Daoy (cell line): Measurements from ENCODE around the gene SBF2. TPM values are rescaled to one million over a fixed set of nuclear protein-coding genes. Genes with fewer than 3 reads are reported as not detected.
A peak's percentile ranks its signal among the peaks of the same experiment; 100 is the strongest.
"Not testable (repeated sequence)": the region's sequence is repeated elsewhere in the genome, so short reads cannot be mapped to it uniquely, and the experiment has no call there.

ENCODE experiments used
- DNase-seq: peaks from one replicate; pipeline ENCODE4 v3.0.0-alpha.2; 2015; ENCODE audit warnings: low read depth
- total RNA-seq: library from RNA; depleted of rRNA; stranded (reverse); fragments of >200 nt; shearing (Covaris generic); gene quantifications from 2 replicates; pipeline ENCODE4 v1.2.3, GENCODE V29; 2014

The SBF2 gene
- total RNA-seq, 1 experiment from 2014 or later: 23.4 TPM

DNA sequence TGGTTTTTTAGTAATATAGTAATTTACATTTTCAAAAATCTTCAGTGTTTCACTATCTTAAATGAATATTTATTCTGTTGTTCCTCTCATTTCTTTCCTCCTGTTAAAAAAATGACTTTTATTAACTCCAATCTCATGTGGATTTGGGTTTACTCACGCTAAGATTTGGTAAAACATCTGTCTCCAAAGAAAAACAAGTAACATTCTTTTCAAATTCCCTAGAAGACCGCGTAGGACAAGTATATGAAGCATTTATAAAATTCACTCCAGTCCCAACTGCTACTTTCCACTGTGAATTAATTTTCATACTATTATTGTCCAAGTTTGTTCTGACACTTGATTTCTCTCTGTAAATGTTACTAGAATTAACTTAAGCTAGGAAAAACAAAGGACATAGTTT is 26.2 kb downstream of the SBF2 start:
- DNase-seq: no peak

DNA sequence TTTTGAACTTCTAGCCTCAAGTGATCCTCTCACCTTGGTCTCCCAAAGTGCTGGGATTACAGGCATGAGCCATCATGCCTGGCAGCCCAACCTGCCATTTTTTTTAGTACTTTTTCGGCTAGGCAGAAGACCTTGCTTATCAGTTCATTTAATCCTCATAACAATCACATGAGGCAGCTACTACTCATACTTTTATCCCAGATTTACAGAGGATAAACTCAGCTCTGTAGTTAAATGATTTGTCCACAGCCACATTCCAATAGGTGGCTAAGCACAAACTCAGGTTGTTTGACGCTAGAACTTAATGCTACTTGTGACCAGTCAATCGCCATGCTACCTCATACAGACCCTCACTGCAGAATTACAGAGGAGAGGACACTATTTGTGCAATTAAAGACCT is 28.1 kb downstream of the SBF2 start:
- no peak for DNase-seq

DNA sequence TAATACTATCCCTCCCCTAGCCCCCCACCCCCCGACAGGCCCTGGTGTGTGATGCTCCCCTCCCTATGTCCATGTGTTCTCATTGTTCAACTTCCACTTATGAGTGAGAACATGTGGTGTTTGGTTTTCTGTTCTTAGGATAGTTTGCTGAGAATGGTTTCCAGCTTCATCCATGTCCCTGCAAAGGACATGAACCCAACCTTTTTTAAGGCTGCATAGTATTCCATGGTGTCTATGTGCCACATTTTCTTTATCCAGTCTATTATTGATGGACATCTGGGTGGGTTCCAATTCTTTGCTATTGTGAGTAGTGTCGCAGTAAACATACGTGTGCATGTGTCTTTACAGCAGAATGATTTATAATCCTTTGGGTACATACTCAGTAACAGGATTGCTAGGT is 29.3 kb downstream of the SBF2 start:
- DNase-seq: not testable (repeated sequence)

DNA sequence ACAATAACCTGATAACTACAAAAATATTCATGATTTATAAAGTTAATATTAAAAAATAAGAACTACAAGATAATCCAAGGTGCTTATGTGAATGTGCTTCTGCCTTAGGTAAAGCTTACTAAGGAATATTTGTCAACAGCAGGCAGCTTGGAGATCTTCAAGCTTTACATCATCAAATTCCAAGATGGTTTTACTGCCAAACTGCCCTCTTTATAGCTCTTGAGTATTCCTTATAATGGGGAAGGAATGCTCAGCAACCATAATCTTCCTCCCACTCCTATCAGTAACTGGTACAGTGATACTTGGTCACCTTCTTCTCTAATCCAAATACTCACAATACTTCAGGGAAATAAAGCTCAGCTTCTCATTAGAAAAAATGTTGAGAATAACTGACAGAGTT is 30.1 kb downstream of the SBF2 start:
- peak; percentile 9 for DNase-seq

DNA sequence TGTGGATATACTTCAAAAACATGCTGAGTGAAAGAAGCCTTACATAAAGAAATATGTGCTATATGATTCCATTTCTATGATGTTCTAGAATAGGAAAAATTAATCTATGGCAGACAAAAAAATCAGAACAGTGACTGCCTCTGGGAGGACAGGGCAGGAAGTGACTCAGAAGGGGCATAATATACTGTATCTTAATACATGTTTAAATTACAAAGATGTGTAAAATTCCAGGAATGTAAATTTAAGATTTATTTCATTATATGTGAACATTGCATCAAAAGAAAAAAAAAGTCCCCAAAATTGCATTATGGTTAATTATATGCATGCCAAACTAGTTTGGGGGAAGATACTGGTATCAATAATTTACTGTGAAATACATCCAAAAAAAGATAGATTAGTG is 32.2 kb downstream of the SBF2 start:
- no peak for DNase-seq

GRCh38 chr11:10257478-10257877 is 36.5 kb downstream of the SBF2 start:
- DNase-seq: no peak

DNA sequence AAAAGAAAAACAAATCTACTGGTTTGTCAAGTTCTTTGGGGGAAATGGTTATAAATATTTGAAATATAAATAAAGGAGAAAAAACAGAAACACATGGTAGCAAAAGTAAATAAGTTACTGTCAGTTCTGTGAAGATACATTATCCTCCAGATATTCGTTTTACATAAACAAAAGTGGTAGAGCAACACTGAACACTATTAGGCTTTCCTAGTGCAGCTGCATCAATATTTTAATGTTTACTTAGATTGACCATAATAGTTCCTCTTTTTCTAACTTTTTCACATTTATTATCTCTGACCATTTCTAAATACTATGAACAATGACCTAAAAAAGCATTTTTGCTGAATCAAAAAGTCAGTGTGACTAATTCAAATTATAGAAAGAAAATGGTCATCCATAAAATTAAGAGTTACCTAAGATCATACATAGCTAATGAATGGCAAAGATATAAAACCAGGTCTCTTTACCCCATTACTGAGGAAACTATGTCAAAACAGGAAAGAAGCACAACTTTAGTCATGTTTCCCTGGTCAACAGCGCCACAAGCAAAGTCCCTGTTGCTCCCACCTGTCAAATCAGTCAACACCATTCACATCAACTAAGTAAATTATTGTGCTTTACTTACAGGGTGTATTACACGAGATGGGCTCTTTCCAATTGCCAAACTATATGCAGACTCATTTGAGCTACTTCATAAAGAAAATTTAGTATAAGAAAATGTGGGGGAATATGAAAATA is 38.5 kb downstream of the SBF2 start:
- DNase-seq: no peak

DNA sequence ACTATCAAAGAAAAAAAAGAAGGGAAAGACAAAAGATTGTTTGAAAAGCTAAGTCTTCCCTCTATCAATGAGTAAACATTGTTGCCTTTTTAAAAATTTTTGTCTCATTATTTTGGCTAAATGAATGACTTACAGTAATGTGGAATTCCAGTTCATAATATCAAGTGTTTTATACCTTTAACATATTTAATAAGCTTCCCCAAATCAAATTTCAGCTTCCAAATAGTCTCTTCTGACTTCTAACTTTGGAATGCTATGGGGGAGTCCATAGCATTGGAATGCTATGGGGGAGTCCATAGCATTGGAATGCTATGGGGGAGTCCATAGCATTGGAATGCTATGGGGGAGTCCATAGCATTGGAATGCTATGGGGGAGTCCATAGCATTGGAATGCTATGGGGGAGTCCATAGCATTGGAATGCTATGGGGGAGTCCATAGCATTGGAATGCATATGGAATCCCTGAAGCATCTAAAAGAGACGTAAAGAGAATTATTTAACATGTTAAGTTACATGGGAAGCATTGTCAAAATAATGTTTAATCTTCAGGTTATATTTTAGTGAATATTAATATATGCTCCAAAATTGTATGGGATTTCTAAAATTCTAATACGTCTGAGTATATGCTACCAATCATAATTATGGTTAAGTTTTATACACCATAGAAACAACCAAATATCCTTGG is 44.4 kb downstream of the SBF2 start:
- not testable (repeated sequence) for DNase-seq

GRCh38 chr11:10247011-10247410 is 47.0 kb downstream of the SBF2 start:
- no peak for DNase-seq

- DNase-seq: no peak
Observed at GRCh38 chr11:10243896-10244575, 50.0 kb downstream of the SBF2 start.

DNA sequence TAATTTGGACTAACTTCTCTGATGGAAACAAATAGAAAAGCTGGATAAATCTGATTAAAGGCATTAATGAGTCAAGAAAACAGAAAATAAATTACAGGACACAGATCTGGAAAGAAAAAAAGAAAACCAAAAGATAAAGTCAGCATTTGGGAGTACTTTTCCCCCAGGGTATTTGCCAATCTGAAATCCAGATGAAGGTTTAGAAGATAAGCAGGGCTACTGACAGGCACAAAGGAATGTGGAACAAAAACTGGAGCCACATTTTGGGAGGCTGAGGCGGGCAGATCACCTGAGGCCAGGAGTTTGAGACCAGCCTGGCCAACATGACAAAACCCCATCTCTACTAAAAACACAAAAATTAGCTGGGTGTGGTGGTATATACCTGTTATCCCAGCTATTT is 57.2 kb downstream of the SBF2 start:
- no peak for DNase-seq

GRCh38 chr11:10233581-10233980 is 60.4 kb downstream of the SBF2 start:
- peak; percentile 26 for DNase-seq

DNA sequence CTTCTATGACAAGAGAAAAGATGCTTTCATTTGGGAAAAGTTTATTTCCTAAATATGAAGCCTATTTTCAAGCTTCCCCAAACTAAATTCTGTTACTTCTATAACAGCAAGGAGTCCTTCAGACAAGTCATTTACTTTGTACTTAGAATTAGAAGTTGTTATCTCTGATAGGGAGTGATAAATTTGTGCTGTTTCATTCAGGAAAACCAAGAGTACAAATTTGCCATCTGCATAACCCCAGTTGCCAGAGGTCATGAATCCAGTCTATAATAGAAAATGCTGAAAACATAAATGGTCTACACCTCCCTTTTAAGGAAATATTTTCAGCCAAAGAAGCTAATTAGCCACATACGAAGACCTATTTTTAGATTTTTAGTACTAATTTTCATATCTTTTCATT is 61.3 kb downstream of the SBF2 start:
- DNase-seq: no peak

GRCh38 chr11:10231803-10232202 is 62.2 kb downstream of the SBF2 start:
- DNase-seq: not testable (repeated sequence)

- no peak for DNase-seq
Observed at GRCh38 chr11:10225553-10225952, 68.5 kb downstream of the SBF2 start.

DNA sequence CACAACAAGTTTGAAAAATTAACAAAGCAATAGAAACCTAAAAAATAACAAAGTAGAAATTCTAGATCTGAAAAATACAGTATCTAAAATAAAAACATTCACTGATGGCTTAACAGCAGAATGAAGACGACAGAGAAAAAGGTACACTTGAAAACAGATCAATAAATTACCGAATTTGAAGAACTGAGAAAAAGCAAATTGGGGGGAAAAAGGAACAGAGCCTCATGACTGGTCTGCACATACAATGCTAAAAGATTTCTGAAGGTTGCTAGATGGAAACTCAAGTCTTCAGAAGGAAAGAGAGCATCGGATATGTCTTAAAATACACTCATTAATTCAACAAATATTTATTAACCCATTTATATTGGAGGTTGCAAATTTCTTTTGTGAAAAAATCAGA is 71.6 kb downstream of the SBF2 start:
- no peak for DNase-seq

- no peak for DNase-seq
Observed at GRCh38 chr11:10221342-10221741, 72.7 kb downstream of the SBF2 start.

DNA sequence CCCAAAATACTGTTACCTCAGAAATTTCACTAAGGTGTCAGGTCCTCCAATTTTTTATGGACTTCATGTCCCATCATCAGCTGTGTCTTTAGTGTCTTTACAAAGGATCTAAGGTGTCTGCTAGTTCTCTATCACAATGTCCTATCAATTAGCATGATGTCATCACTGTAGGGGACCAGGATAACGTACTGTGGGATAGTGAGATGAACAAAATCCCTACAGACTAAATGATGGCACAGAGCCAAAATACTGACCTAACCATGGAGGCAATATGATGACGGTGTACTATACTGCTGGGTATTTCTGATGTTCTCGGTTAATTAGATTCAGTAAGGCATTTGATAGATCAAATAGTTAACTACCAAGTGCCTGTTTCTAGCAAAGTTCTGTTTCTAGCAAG is 82.5 kb downstream of the SBF2 start:
- no peak for DNase-seq

DNA sequence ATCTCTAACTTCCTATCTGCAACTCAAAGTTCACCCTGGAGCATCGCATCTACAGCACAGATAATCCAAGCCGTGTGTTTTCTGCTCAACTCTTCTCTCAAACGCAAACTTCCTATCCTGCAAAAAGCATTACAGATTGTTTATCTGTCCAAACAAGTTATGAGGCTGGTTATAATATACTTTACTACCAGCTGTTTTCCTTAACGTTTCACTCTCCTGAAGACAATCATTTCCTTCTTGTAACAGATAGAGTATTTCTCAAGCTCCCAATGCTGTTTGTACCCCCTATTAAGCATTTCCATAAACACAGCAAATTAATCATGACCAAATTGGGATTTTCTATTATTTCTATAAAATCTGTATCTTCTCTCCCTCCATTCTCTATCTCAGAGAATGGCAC is 84.7 kb downstream of the SBF2 start:
- DNase-seq: no peak

GRCh38 chr11:10208131-10208575 is 85.9 kb downstream of the SBF2 start:
- peak; percentile 14 for DNase-seq

DNA sequence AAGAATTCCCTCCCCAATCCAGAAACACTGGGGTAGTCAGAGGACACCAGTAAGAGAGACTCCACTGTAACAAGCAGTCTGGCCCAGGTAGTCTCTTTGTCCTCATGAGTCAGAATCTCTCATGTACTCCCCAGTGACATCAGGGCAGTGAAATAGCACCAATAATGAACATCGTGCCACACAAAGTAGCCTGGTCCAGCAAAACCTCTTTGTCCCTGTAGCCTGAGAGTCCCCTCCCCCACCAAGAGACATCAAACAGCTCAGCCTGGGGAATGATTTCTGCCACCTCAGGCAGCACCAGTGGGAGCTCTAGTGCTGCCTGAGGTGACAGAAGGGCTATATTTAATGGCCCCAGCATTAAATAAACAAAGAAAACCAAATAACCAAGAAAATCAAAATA is 88.1 kb downstream of the SBF2 start:
- no peak for DNase-seq

DNA sequence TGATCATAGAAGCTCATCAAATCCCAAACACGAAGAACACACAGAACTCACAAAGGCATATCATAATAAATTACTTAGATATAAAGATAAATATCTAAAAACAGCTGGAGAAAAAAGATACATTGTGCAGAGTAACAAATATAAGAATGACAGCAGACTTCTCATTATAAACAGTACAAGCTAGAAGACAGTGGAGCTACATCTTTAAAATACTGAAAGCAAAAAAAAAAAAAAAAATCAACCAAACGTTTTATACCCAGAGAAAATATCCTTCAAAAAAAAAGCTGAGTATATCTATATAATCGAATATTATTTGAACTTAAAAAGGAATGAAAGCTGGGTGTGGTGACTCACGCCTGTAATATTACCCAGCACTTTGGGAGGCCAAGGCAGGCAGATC is 90.0 kb downstream of the SBF2 start:
- no peak for DNase-seq

DNA sequence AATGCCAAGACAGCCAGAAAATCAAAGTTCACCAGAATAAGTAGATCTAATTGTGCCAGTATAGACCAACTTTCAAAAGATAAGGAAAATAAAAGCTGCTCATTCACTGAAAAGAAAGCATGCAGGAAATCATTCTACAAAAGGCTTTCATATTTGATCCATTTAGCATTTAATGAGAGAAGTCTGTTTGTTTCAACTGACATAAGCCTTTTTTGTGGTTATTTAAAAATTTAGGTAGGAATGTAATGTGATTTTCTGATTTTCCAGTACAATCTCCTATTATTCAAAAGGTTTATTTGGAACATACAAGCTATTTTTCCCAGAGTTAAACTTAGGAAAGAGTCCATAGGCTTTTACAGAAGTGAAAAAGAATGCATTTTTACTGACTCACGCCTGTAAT is 92.7 kb downstream of the SBF2 start:
- DNase-seq: no peak
